HG02571 (cell line): ENCODE measurements around the gene CDK5RAP3.
"Not testable (repeated sequence)": the region's sequence is repeated elsewhere in the genome, so short reads cannot be mapped to it uniquely, and the experiment has no call there.

ENCODE experiments used
- ATAC-seq: cut with Tn5 transposase; IDR thresholded peaks from one replicate; pipeline ENCODE4 v1.9.1; 2021; ENCODE audit warnings: mild to moderate bottlenecking, moderate library complexity; ENCODE audit not compliant: unreplicated experiment

The CDK5RAP3 gene

DNA sequence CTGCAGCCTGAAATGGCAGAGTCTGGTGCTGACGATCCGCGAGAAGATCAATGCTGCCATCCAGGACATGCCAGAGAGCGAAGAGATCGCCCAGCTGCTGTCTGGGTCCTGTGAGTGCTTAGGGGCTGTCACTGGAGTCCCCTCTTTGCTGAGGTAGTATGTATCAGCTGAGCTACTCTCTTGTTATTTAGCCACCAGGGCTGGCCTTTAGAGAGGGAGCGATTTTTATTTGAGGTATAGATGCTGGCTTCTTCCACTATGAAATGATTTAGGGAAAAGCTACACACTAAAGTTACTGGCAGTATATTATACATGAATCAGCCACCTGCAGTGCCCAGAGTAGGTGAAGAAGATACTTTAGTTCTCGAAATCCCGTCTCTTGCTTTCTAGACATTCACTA, 2.6 kb downstream of the CDK5RAP3 start:
- ATAC-seq: no peak

DNA sequence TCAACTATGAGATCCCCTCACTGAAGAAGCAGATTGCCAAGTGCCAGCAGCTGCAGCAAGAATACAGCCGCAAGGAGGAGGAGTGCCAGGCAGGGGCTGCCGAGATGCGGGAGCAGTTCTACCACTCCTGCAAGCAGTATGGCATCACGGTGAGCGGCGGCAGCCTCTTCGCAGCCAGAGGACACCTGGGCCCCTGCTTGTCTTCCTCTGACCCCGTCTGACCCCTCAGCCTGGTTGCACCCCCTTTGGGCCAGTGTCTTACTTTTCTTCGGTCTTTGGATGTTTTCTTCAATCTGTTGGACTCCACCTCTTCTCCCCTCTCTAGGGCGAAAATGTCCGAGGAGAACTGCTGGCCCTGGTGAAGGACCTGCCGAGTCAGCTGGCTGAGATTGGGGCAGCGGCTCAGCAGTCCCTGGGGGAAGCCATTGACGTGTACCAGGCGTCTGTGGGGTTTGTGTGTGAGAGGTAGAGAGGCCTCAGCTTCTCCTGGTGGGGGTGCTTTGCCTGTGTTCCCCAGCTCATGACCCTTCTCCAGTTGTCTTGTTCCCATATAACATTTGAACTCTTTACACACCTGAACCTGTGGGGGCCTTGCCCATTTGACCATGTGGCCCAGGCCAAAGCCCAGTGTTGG, 4.4 kb downstream of the CDK5RAP3 start:
- no peak for ATAC-seq

- no peak for ATAC-seq
Observed at GRCh38 chr17:47975823-47976205, 4.9 kb downstream of the CDK5RAP3 start.

- no peak for ATAC-seq
Observed at GRCh38 chr17:47978324-47978723, 7.4 kb downstream of the CDK5RAP3 start.

- ATAC-seq: no peak
Observed at GRCh38 chr17:47980541-47980940, 9.6 kb downstream of the CDK5RAP3 start.

- no peak for ATAC-seq
Observed at GRCh38 chr17:47981462-47981861, 10.5 kb downstream of the CDK5RAP3 start.

- no peak for ATAC-seq
Observed at GRCh38 chr17:47982091-47982617, 11.2 kb downstream of the CDK5RAP3 start.

DNA sequence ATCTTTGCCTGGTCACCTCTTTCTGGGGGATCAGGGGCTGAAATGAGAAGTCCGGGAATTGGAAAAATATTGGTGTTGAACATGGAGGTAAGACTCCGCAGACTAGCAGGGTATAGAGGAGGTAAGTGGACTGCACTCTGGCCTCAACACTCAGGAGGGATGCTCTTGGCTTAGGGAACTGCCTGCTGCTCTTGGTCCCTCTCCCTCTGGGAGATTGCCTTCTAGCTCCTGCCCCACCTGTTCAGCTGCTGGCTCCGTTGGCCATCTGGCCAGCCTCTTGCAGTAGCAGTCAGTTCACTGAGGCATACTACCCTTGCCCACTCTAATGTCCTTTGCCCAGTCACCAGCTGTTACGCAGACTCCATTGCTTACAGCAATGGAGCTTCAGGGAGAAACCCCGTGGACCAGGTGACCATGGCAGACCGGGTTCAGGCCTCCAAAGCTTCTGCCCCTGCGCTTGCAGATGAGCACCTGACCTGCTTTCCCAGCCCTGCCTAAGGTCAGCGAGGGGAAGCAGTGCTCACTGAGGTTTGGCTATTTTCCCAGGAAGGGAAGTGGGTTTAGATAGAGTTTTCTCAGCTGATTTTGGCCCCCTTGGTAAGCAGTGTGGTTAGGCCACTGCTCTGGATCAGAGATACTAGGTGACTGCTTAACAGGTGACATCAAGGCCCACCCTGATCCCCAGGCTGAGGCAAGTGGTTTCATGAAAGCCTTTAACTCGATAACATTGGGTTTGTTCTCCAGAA, 11.9 kb downstream of the CDK5RAP3 start:
- no peak for ATAC-seq

DNA sequence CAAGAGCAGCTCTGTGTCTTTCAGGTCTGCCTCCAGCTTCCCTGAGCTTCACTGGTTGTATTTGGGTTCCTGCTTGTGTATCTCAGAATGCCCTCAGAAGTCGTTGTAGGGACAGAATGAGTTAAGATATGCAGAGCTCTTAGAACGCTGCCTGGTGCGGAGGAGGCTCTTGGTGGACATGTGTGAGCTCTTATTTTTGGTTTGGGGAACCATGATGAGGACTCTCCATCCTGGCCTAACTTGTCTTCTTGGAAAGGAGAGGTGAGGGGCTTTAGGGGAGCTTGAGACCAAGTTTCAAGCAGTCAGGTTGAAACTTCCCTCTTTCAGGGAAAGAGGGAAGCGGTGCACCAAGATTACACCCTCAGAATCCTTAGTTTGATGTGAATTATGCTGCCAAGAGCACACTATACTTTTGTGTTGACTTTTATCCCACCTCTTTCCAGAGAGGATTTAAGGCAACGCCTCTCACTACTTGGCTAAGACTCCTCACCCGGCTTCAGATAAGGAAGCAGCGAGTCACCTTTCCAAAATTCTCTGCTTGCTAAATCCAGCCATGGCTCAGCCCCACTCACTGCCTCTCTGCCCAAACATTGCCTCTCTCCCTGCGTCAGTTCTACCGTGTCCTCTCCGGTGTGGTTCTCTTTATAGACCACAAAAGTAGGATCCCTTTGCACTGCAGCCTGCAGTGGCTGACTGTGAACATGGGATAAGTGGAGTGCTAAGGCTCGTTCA, 12.7 kb downstream of the CDK5RAP3 start:
- no peak for ATAC-seq

GRCh38 chr17:47986520-47986919, 15.6 kb downstream of the CDK5RAP3 start:
- ATAC-seq: no peak

GRCh38 chr17:47987240-47987835, 16.4 kb downstream of the CDK5RAP3 start:
- ATAC-seq: no peak

- ATAC-seq: not testable (repeated sequence)
Observed at GRCh38 chr17:47988445-47988844, 17.5 kb downstream of the CDK5RAP3 start.

- no peak for ATAC-seq
Observed at GRCh38 chr17:47989159-47989558, 18.2 kb downstream of the CDK5RAP3 start.

DNA sequence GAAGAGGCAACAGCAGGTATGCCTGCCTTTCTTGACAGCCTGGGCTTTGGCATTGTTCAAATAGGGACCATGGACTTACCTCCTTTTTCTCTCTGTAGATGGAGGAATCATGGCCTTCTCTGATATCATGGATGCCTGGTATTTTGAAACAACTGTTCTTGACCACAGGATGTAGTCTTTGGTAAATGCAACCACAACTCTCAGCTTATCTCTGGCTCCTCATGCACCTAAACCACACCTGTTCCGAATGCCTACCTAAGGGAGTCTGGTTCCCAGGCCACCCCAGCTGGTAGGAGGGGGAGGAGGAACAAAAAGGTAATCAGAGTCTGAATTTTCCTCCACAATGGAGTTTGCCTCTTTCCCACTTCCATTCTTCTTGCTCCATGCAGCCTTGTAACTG, 18.8 kb downstream of the CDK5RAP3 start:
- no peak for ATAC-seq

DNA sequence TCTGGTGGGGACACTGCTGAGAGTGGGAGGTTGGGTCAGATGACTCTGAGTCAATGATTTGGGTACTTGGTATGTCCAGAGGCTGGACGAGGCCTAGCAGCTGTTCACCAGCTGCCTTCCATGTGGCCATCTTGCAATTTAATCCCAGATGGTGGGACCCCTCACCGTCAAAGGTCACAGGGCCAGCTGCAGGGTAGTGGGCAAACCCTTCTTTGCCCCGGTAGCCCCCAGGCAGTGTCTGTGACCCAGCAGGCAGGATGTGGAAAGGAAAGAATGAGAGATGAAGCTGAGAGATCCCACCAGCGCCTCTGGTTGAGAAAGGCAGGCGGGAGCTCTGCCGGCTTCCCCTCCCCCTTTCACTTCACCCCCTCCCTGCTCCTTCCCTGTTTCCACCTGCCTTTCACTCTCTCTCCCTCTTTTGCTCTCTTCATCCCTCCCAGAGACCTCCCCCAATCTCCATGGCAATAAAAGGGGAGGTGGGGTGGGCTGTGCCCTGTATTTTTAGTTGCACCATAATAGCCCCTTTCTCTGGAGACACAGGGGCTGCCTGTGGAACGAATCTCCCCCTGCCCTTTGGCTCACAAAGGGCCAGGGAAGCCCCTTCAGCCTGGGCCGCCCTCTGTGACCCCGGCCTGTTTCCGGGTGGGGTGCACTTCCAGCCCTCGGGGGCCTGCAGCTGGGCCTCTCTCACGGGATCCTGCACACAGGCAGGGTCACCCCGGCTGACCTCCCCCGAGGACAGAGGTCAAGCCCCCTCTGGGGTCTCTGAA, 20.2 kb downstream of the CDK5RAP3 start:
- ATAC-seq: no peak

DNA sequence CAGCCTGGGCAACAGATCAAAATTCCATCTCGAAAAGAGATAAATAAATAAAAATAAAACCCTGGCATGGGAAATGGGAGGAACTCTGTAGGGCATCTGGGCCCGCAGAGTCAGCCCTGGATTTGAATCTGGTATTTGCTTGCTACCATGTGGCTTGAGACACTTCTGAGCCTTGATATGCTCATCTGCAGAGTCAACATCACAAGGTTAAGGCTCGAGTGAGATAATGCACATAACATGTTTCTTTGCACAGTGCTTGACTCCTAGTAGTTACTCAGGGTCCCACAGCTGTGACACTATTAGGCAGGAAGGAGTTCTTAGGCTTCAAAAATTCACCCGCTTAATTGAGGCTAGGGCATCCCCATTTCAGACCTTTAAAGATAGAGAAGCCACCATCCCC, 21.3 kb downstream of the CDK5RAP3 start:
- no peak for ATAC-seq

DNA sequence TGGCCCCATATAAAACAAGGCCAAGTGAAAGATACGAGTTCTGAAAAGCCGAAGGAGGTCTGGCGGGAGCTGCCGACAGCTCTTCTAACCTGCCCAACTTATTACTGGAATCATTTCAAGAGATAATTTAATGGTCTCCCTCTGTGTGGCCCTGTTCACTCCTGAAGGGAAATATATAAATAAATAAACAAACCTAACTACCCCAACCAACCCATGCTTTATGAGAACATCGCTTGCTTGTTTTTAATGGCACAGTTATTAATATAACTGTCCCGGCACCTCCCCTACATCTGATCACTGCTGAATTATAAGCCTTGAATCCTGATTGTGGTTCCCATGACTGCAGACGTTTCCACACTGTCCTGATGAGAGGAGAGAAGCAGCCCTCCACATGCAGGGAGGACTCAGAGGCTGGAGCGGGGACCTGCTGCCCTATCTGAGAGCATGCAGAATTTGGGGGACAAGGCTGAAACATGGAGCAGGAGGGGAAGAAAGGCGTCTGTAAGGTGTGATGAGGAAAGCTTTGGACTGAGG, 22.2 kb downstream of the CDK5RAP3 start:
- ATAC-seq: no peak

DNA sequence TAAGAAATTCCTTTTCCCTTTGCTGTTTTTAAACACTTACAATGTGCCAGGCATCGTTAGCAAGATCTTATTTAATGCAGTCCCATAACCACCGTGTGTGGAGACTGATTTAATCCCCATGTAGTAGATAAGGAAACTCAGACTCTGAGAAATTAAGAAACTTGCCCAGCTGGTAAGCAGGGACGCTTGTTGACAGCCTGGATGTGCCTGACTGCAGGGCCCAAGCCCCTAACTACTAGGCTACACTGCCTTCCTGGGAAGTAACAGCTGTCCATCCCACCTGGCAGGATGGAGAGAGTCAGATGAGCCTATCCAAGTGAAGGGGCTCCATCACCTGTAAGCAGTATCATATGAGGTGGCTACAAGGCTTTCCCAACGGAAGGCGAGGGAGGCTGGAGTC, 23.1 kb downstream of the CDK5RAP3 start:
- no peak for ATAC-seq

GRCh38 chr17:47994724-47995123, 23.8 kb downstream of the CDK5RAP3 start:
- ATAC-seq: no peak

DNA sequence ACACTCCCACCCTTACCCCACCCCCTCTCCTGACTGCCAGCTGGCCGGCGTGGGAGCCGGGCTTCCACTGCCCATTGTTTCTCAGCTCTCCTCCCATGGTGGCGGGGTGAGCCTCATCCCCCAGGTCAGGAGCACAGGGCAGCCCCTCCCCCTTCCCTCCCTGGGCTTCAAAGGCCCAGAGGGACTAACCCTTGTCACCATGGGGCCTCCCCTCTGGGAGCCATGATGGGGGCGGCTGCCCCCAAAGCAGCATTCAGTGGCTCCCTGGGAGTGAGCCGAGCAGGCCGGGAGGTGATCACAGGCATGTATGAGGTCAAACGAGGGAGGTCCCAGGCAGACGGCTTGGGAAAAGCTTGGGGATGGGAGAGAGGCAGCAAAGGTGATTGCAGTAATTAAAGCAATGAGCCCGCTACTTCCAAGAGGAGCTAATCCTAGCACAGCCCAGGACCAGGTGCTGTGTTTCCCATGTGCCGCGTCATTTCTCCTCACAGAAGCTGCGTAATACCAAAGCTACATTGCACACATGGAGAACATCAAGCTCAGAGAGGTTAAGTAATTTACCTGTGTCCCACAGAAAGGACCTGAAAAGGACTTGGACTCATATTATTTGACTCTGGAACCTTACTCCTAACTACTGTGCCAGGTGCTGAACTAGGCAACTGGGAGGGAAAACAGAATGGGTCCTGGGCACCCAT, 24.5 kb downstream of the CDK5RAP3 start:
- ATAC-seq: no peak
